Thoracic aorta (tissue), 2 donors: ENCODE measurements around the gene DYNLT2. TPM values are rescaled to one million over a fixed set of nuclear protein-coding genes. Genes with fewer than 3 reads are reported as not detected.

ENCODE experiments used
- ATAC-seq: fragments of 150-250 bp; one replicate; pipeline ENCODE4 v1.8.0; 2017; ENCODE audit warnings: low read depth; ENCODE audit not compliant: insufficient number of reproducible peaks, low FRiP score
- DNase-seq: peaks from one replicate; pipeline ENCODE4 v3.0.0-alpha.2; 2020; ENCODE audit warnings: low spot score
- H3K27ac ChIP-seq, 2 donors: fragments of 200-600 bp; sonication (generic); 1 replicate in 1 of 2; 2 replicates in 1 of 2; pipeline ENCODE4 v1.5.1; 2016; ENCODE audit warnings: mild to moderate bottlenecking in 2 of 2, moderate library complexity in 2 of 2
- H3K27me3 ChIP-seq: fragments of 200-600 bp; sonication (generic); replicated peaks from 2 replicates; pipeline ENCODE4 v1.6.0; 2016; ENCODE audit warnings: mild to moderate bottlenecking; ENCODE audit not compliant: insufficient read depth
- H3K36me3 ChIP-seq: fragments of 200-600 bp; sonication (generic); one replicate; pipeline ENCODE4 v1.5.1; 2016
- H3K4me1 ChIP-seq, 2 donors: fragments of 200-600 bp; sonication (generic); 1 replicate in 1 of 2; 2 replicates in 1 of 2; pipeline versions ENCODE4 v1.5.1 to v1.6.0; 2016; ENCODE audit warnings: low read depth in 2 of 2, mild to moderate bottlenecking in 1 of 2; ENCODE audit not compliant: control insufficient read depth in 1 of 2
- H3K4me3 ChIP-seq: fragments of 200-600 bp; sonication (generic); 2 replicates; pipeline ENCODE4 v1.5.1; 2016; ENCODE audit warnings: mild to moderate bottlenecking
- H3K9me3 ChIP-seq: fragments of 200-600 bp; sonication (generic); 2 replicates; pipeline ENCODE4 v1.5.1; 2016
- CTCF ChIP-seq: fragments of 200-600 bp; sonication (generic); IDR thresholded peaks from one replicate; pipeline ENCODE4 v1.5.1; 2019; ENCODE audit warnings: antibody characterized with exemption
- total RNA-seq, 2 donors: library from RNA; depleted of rRNA; stranded (reverse); fragments of >200 nt; gene quantifications; one replicate each; pipeline versions ENCODE4 v1.1.0 to v1.2.3, GENCODE V29; 2016

Gene DYNLT2
- total RNA-seq, 2 donors from 2014 or later, result 0.95 to 3.0 TPM

DNA sequence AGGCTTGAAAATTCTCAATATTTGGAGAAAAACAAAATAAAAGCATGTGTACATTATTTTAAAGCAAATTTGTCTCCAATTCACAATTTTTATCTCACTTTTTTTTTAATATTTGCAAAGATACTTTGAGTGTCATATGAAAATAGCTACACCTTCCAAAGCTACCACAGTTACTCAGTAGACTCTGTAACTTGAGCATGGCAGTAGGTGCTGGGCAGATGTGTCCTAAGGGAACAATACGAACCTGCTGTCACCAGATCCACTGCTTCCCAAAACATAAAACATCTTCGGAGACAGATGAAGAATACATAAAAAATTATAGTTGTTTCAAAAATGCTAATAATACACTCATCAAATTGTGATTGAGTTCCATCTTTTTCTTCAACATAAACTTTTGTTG, 60.1 kb downstream of the DYNLT2 start:
- ATAC-seq (no peak), DNase-seq (no peak)
- Histone ChIP-seq H3K27ac (no peak overlapping the region), H3K4me3 (no peak overlapping the region), H3K36me3 (peaks cover 6% of the 10 kb centered on the region), H3K27me3 (no peaks in the 10 kb centered on the region), H3K4me1 (no peaks in the 10 kb centered on the region), H3K9me3 (peaks cover 3% of the 10 kb centered on the region)
- no peak for TF ChIP-seq CTCF

Other genes with a start within 250 kb of the DYNLT2 start
- gene WDR27, start 49.5 kb downstream of the DYNLT2 start, total RNA-seq, result 10 to 100 TPM; 22.5 to 48.2 TPM
- 10 to 100 TPM; 30.0 to 37.5 TPM for gene C6orf120, start 49.4 kb downstream of the DYNLT2 start, total RNA-seq
- 10 to 100 TPM; 38.4 to 62.3 TPM for gene PHF10, start 27.1 kb downstream of the DYNLT2 start, total RNA-seq
- 10 to 100 TPM; 13.7 to 27.1 TPM for gene ERMARD, start 50 bp upstream of the DYNLT2 start, total RNA-seq